A172 (cell line): ENCODE results near the gene SPEN. TPM values are rescaled to one million over a fixed set of nuclear protein-coding genes. Genes with fewer than 3 reads are reported as not detected.
"Not testable (repeated sequence)": the region's sequence is repeated elsewhere in the genome, so short reads cannot be mapped to it uniquely, and the experiment has no call there.

Experiments used
- DNase-seq: peaks from one replicate; pipeline ENCODE4 v3.0.0-alpha.2; 2015; ENCODE audit warnings: low spot score
- total RNA-seq: library from RNA; depleted of rRNA; stranded (reverse); fragments of >200 nt; shearing (Covaris generic); gene quantifications from 2 replicates; pipeline ENCODE4 v1.2.3, GENCODE V29; 2014

SPEN gene
- total RNA-seq, 1 experiment from 2014 or later, result 15.8 TPM

DNA sequence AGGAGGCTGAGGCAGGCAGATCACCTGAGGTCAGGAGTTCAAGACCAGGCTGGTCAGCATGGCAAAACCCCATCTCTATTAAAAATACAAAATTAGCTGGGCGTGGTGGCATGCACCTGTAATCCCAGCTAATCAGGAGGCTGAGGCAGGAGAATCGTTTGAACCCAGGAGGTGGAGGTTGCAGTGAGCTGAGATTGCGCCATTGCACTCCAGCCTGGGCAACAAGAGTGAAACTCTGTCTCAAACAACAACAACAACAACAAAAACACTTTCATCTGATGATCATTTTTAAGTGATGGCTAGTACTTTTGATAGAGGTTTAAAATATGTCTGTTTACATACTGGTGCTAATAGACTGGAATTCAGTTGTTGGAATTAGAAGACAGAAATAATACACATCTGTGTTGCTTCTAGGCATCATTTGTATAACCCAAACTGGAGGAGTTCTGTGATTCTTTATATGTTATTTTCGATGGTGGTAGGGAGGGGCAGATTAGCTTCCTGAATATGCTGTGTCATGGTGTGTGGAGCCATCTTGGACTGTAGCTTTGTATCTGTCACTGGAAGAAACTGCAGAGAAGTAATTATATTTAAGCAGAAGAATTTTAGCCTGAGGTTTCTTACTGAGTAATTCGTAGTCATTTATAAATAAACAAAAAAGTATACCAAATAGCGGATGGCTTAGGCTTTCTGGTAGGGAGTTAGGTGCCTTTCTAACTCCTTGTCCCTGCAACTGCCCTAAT lies 45.5 kb downstream of the SPEN start:
- peak; percentile 44 for DNase-seq

DNA sequence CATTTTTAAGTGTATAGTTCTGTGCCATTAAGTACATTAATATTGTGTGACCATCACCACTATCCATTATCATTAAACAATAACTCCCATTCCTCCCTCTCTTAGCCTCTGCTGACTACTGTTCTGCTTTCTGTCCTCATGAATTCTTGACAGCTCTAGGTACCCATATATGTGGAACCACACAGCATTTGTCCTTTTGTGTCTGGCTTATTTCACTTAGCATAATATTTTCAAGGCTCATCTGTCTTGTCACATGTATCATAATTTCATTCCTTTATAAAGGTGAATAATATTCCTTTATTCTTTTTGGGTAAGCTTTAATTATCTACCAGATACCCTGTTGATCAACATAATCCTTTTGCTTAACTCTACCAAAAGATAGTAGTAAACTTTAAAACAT lies 47.7 kb downstream of the SPEN start:
- no peak for DNase-seq

DNA sequence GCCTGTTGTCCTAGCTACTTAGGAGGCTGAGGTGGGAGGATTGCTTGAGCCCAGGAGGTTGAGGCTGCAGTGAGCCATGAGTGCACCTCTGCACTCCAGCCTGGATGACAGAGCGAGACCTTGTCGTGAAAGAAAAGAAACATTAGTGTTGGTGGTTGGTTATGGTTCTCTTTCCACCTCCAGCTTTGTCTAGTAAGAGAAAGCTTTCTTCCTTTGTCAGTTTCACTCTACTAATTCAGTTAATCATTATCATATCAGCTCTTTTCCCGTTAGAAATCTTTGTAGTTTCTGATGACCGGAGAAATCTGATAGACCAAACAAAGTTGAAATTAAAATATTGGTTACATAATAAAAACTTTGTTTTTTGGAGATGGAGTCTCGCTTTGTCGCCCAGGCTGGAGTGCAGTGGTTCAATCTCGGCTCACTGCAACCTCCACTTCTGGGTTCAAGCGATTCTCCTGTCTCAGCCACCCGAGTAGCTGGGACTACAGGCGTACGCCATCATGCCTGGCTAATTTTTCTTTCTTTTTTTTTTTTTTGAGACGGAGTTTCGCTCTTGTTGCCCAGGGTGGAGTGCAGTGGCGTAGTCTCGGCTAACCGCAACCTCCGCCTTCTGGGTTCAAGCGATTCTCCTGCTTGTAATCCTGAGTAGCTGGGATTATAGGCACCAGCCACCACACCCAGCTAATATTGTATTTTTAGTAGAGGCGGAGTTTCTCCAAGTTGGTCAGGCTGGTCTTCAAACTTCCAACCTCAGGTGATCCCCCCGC lies 49.5 kb downstream of the SPEN start:
- DNase-seq, result not testable (repeated sequence)

- DNase-seq, result no peak
These were observed 51.8 kb downstream of the SPEN start for GRCh38 chr1:15899266-15899665.

DNA sequence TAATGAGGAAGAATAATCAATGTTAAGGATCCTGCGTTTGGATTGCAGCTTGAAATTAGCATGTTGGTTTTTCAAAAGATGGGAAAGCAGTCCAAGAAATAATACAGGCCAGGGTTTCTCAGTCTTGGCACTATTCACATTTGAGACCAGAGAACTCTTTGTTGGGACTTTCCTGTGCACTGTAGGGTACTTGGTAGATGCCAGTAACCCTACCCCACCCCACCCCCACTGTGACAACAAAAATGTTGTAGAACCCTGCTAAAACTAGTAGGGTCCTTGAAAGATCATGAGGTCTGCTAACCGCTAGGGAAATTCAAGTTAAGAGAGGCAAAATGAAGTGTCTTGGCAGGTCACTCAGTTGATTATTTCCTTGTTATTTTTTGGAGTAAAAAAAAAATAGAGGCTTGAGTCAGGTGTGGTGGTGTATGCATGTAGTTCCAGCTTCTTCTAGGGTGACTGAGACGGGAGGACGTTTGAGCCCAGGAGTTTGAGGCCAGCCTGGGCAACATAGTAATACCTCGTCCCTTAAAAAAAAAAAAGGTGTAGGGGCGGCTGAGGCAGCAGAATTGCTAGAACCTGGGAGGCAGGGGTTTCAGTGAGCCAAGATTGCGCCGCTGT lies 53.3 kb downstream of the SPEN start:
- DNase-seq, result no peak

GRCh38 chr1:15902882-15903281 lies 55.4 kb downstream of the SPEN start:
- DNase-seq, result peak; percentile 55

GRCh38 chr1:15908597-15908996 lies 61.1 kb downstream of the SPEN start:
- no peak for DNase-seq

DNA sequence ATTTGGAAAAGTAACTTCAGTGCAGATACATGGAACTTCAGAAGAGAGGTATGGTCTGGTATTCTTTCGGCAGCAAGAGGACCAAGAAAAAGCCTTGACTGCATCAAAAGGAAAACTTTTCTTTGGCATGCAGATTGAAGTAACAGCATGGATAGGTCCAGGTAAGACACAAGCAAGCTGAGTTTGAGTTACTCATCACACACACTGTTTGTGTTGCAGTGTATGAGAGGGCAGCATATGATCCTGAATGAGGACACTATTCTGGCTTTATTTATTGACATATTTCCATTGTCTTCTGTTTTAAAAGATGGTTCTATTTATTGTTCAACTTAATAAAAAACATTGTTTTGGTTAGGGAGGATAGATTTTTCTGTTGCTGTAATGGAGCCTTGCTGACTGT lies 63.6 kb downstream of the SPEN start:
- no peak for DNase-seq

DNA sequence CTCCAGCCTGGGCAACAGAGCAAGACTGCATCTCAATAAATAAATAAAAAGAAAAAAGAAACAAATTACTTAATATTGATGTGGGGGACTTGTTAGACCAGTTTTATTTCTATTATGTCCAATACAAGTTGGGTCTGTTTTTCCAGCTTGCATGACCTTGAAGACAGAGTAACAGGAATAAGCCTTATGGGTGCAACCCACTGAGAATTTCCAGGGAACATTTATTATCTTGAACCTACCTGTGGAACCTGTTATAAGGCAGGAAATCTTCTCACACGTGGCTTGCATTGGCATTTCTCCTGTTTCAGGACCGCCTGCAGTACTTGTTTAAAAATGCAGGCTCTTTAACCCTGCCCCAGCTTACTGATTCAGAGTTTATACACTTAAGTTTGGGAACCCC lies 64.4 kb downstream of the SPEN start:
- no peak for DNase-seq

GRCh38 chr1:15913607-15914006 lies 66.1 kb downstream of the SPEN start:
- DNase-seq, result not testable (repeated sequence)

- no peak for DNase-seq
These were observed 68.5 kb downstream of the SPEN start for GRCh38 chr1:15915991-15916390.

GRCh38 chr1:15916417-15916816 lies 68.9 kb downstream of the SPEN start:
- DNase-seq, result no peak

GRCh38 chr1:15916916-15917315 lies 69.4 kb downstream of the SPEN start:
- DNase-seq, result no peak

DNA sequence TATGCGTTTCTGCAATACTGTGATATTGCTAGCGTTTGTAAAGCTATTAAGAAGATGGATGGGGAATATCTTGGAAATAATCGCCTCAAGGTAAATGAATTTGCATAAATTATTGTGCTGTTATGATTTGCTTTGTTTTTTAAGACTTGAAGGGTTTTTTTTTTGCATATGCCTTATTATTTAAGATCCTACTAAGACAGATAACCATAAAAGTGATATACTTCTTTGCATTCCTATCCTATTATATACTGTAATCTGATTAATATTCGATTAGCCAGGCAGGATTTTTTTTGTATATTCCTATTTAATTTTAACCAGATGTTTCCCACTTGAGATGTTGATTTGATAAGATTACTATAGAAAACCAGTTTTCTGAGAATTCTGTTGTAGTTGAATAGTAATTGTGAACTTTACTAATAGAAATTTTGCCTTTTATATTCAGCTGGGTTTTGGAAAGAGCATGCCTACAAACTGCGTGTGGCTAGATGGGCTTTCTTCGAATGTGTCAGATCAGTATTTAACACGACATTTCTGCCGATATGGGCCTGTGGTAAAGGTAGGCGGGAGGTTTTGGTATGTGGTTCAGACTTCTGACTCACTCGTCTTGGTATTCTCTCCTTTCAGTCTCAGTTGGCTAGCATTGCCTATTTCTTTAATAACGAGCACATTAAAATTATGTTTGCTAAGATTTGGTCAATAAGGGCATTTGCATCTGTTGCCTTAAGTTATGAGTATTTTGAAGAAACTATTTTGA lies 71.6 kb downstream of the SPEN start:
- DNase-seq, result peak; percentile 62

- peak; percentile 38 for DNase-seq
These were observed 75.7 kb downstream of the SPEN start for GRCh38 chr1:15923241-15923640.

DNA sequence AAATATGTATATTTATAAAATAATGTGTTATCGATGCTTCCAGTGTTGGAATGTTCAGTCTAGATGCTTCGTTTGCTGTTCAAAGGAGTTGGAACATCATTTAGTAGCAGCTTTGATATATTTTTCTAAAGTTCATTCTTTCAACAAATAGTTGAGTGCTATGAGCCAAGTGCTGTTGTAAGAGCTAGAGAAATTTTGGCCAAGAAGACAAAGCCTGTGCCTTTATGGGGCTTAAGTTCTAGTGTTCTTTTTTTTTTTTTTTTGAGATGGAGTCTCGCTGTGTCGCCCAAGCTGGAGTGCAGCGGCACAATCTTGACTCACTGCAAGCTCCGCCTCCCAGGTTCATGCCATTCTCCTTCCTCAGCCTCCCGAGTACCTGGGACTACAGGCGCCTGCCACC lies 78.9 kb downstream of the SPEN start:
- DNase-seq, result not testable (repeated sequence)

DNA sequence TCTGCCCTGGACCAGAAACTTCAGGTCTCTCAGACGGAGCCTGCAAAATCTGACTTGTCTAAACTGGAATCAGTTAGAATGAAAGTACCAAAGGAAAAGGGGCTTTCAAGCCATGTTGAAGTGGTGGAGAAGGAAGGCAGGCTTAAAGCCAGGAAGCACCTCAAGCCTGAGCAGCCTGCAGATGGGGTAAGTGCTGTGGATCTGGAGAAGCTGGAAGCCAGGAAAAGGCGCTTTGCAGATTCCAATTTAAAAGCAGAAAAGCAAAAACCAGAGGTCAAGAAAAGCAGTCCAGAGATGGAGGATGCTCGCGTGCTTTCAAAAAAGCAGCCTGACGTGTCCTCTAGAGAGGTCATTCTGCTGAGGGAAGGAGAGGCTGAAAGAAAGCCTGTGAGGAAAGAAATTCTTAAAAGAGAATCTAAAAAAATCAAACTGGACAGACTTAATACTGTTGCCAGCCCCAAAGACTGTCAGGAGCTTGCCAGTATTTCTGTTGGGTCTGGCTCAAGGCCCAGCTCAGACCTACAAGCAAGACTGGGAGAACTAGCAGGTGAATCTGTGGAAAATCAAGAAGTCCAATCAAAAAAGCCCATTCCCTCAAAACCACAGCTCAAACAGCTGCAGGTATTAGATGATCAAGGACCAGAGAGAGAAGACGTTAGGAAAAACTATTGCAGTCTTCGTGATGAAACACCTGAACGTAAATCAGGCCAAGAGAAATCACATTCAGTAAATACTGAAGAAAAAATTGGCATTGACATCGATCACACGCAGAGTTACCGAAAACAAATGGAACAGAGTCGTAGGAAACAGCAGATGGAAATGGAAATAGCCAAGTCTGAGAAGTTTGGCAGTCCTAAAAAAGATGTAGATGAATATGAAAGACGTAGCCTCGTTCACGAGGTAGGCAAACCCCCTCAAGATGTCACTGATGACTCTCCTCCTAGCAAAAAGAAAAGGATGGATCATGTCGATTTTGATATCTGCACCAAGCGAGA lies 81.8 kb downstream of the SPEN start:
- no peak for DNase-seq

DNA sequence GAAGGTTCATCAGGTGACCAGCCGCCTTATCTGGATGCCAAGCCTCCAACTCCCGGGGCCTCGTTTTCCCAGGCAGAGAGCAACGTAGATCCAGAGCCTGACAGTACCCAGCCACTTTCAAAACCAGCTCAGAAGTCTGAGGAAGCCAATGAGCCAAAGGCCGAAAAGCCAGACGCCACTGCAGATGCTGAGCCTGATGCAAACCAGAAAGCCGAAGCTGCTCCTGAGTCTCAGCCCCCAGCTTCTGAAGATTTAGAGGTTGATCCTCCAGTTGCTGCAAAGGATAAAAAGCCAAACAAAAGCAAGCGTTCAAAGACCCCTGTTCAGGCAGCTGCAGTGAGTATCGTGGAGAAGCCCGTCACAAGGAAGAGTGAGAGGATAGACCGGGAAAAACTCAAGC lies 83.9 kb downstream of the SPEN start:
- DNase-seq, result no peak

DNA sequence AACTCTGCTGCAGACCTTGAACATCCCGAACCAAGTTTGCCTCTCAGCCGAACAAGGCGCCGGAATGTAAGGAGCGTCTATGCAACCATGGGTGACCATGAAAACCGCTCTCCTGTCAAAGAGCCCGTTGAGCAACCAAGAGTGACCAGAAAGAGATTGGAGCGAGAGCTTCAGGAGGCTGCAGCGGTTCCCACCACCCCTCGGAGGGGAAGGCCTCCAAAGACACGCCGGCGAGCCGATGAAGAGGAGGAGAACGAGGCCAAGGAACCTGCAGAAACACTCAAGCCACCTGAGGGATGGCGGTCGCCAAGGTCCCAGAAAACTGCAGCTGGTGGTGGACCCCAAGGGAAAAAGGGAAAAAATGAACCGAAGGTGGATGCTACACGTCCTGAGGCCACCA lies 84.4 kb downstream of the SPEN start:
- DNase-seq, result no peak

GRCh38 chr1:15932612-15933011 lies 85.1 kb downstream of the SPEN start:
- no peak for DNase-seq

GRCh38 chr1:15933684-15934083 lies 86.2 kb downstream of the SPEN start:
- no peak for DNase-seq
